Mammary epithelial cell (primary cell): ENCODE measurements around the gene ACRBP.

Source experiments
- EZH2 ChIP-seq: IDR thresholded peaks from 2 replicates; pipeline ENCODE4 v1.6.1; 2012; ENCODE audit warnings: low read length, inconsistent platforms, borderline replicate concordance
- TF ChIP-seq, protein P1 (sequence below), 2 donors: IDR thresholded peaks in 1 of 2; conservative IDR thresholded peaks in 1 of 2; 2 replicates each; pipeline ENCODE4 v1.5.1; 2011 to 2012; ENCODE audit warnings: inconsistent platforms in 2 of 2, low read length in 2 of 2, mild to moderate bottlenecking in 2 of 2, control low read depth in 1 of 2, low read depth in 1 of 2; ENCODE audit not compliant: insufficient read depth in 1 of 2; ENCODE audit errors: extremely low read depth in 1 of 2

DNA sequence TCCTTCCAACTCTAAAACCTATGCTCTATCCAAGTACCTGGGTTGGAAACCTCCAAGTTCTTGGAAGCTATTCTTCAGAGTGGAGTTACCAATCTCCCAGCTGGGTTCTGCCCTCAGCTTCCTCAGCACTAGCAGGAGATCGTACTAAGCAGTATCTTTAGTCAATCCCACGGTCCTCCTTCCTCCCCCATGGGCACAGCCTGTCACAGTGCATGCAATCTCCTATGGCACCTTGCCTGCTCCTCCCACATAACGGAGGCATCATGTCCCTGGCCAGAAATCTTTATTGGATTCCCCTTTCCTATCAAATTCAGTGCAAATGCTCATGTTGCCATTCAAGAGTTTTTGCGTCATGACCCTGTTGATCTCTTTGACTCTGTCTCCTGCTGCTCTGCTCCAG is 6.1 kb downstream of the ACRBP start:
- TF ChIP-seq, protein P1, sequence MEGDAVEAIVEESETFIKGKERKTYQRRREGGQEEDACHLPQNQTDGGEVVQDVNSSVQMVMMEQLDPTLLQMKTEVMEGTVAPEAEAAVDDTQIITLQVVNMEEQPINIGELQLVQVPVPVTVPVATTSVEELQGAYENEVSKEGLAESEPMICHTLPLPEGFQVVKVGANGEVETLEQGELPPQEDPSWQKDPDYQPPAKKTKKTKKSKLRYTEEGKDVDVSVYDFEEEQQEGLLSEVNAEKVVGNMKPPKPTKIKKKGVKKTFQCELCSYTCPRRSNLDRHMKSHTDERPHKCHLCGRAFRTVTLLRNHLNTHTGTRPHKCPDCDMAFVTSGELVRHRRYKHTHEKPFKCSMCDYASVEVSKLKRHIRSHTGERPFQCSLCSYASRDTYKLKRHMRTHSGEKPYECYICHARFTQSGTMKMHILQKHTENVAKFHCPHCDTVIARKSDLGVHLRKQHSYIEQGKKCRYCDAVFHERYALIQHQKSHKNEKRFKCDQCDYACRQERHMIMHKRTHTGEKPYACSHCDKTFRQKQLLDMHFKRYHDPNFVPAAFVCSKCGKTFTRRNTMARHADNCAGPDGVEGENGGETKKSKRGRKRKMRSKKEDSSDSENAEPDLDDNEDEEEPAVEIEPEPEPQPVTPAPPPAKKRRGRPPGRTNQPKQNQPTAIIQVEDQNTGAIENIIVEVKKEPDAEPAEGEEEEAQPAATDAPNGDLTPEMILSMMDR (conservative IDR thresholded peaks at IDR 0.05 in 1 of 2, IDR thresholded peaks at IDR 0.05 in 1 of 2; ENCODE audit: extremely low read depth in 1 of 2, insufficient read depth in 1 of 2, low read depth in 1 of 2, low read length in 2 of 2) = no peak
- TF ChIP-seq EZH2 = no peak
